PC-3 (cell line): ENCODE measurements around the gene NPBWR2. TPM values are rescaled to one million over a fixed set of nuclear protein-coding genes. Genes with fewer than 3 reads are reported as not detected.

Experiments
- ATAC-seq: fragments of 200-7000 bp; cut with Tn5 transposase; 2 replicates; pipeline ENCODE4 v1.9.1; 2020; ENCODE audit warnings: mild to moderate bottlenecking, moderate library complexity
- BruUV-seq: library from RNA; stranded (reverse); fragments of 400-500 nt; replicated peaks from 2 replicates; lab custom pipeline; 2021; lab: Mats Ljungman, UMichigan
- CTCF ChIA-PET: fragments of 300-600 bp; sonication (Branson Sonifier 250); formaldehyde crosslinking; loops from one replicate; lab custom pipeline; 2022; ENCODE audit warnings: antibody characterized with exemption; lab: Charles Lee
- POLR2A ChIA-PET: fragments of 300-600 bp; sonication (Branson Sonifier 250); formaldehyde crosslinking; loops from one replicate; lab custom pipeline; 2022; ENCODE audit warnings: antibody characterized with exemption; ENCODE audit not compliant: unreplicated experiment; lab: Charles Lee
- DNase-seq: peaks from one replicate; pipeline ENCODE4 v3.0.0-alpha.2; 2015
- H2AFZ ChIP-seq: fragments of 300-600 bp; sonication (generic); 2 replicates; pipeline ENCODE4 v1.6.0; 2016; ENCODE audit warnings: antibody characterized with exemption, low read length
- H3F3A ChIP-seq: fragments of 300-600 bp; sonication (generic); one replicate; pipeline ENCODE4 v1.6.0; 2017; ENCODE audit warnings: antibody characterized with exemption, low read length, control low read depth, mild to moderate bottlenecking; ENCODE audit not compliant: unreplicated experiment
- H3K27ac ChIP-seq: fragments of 300-600 bp; sonication (generic); 2 replicates; pipeline ENCODE4 v1.5.1; 2016; ENCODE audit warnings: mild to moderate bottlenecking, low read length
- H3K27me3 ChIP-seq: fragments of 300-600 bp; sonication (generic); 2 replicates; pipeline ENCODE4 v1.6.1; 2016; ENCODE audit warnings: low read length, mixed read lengths
- H3K36me3 ChIP-seq: fragments of 300-600 bp; sonication (generic); 2 replicates; pipeline ENCODE4 v1.6.1; 2016; ENCODE audit warnings: low read depth, mixed run types, low read length, mixed read lengths
- H3K4me1 ChIP-seq: fragments of 300-600 bp; sonication (generic); 2 replicates; pipeline ENCODE4 v1.5.1; 2016; ENCODE audit warnings: low read length; ENCODE audit not compliant: insufficient read depth
- H3K4me2 ChIP-seq: fragments of 300-600 bp; sonication (generic); 2 replicates; pipeline ENCODE4 v1.6.0; 2016; ENCODE audit warnings: low read length
- H3K4me3 ChIP-seq: fragments of 300-600 bp; sonication (generic); 2 replicates; pipeline ENCODE4 v1.5.1; 2016; ENCODE audit warnings: mild to moderate bottlenecking, low read length, mixed read lengths
- H3K79me2 ChIP-seq: fragments of 300-600 bp; sonication (generic); 2 replicates; pipeline ENCODE4 v1.6.1; 2017; ENCODE audit warnings: low read length, mixed read lengths
- H3K9ac ChIP-seq: fragments of 300-600 bp; sonication (generic); 2 replicates; pipeline ENCODE4 v1.6.0; 2016; ENCODE audit warnings: mild to moderate bottlenecking, low read length
- H3K9me2 ChIP-seq: fragments of 300-600 bp; sonication (generic); replicated peaks from 2 replicates; pipeline ENCODE4 v1.6.1; 2016; ENCODE audit warnings: mixed run types, low read length, mixed read lengths
- H3K9me3 ChIP-seq: fragments of 300-600 bp; sonication (generic); 2 replicates; pipeline ENCODE4 v1.6.1; 2016; ENCODE audit warnings: low read length, mixed read lengths
- H4K20me1 ChIP-seq: fragments of 300-600 bp; sonication (generic); 2 replicates; pipeline ENCODE4 v1.6.1; 2016; ENCODE audit warnings: low read length, mixed read lengths
- EZH2 ChIP-seq: fragments of 300-600 bp; sonication (generic); IDR thresholded peaks from one replicate; pipeline ENCODE4 v1.6.1; 2017; ENCODE audit warnings: antibody characterized with exemption, mild to moderate bottlenecking, low read length; ENCODE audit not compliant: unreplicated experiment
- EZH2phosphoT487 ChIP-seq: fragments of 300-600 bp; sonication (generic); IDR thresholded peaks from 2 replicates; pipeline ENCODE4 v1.6.1; 2018; ENCODE audit warnings: mild to moderate bottlenecking, antibody characterized with exemption, low read length, borderline replicate concordance
- intact Hi-C: fragments of 100-400 bp; cut with micrococcal nuclease; formaldehyde crosslinking; loops from 2 replicates; pipeline ENCODE4 v1.9.0; 2023
- total RNA-seq: library from RNA; depleted of rRNA; stranded (reverse); fragments of >200 nt; gene quantifications from 2 replicates; pipeline ENCODE4 v1.2.3, GENCODE V29; 2014
- TF ChIP-seq, protein P1 (sequence below): fragments of 300-600 bp; sonication (generic); conservative IDR thresholded peaks from 2 replicates; pipeline ENCODE4 v1.5.1; 2017; ENCODE audit warnings: antibody characterized with exemption, low read depth, mild to moderate bottlenecking, low read length

Gene NPBWR2
- total RNA-seq, 1 experiment from 2014 or later: not detected

DNA sequence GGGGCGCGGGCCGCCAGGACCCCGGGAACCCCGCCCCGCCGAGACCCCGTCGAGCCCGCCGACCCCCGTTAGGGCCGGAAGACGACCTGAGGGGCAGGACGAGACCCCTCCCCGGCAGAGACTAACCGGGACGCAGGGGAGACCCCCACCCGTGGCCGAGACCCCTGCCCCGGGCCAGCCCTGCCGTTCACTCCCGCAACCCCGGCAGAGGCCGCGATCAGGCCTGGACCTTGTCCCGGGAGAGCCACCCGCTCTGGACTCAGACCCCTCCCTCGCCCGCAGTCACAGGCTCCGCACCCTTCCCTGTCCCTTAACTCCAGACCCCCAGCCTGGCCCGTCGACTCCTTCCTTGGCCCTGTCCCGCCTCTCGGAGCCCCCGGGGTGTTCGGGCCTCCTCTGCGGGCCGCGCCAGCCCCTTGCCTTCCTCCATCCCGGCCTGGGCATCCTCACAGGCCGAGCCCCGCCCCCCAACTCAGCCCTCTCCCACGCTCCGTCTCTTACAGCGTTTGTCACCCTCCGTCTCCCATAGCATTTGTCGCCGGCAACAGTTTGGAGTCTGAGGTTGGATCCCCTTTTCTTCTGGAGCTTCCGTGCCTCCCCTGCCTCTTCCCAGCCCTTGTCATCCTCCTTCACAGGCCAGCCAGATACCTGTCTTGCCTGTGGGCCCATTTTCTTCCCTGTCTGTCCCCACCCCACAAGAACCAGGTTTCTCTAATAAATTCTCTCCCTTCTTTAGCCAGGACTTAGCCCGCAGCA, 43.8 kb downstream of the NPBWR2 start:
- Histone ChIP-seq H3K4me1 (peaks cover 38% of the 10 kb centered on the region), H3K27ac (peak overlapping the region; percentile 73), H3K9ac (peak overlapping the region; percentile 84), H3K9me3 (no peaks in the 10 kb centered on the region), H4K20me1 (no peaks in the 10 kb centered on the region), H3K4me3 (peak overlapping the region; percentile 79), H3K79me2 (peaks cover 10% of the 10 kb centered on the region), H3F3A (no peaks in the 10 kb centered on the region), H3K4me2 (peak overlapping the region; percentile 95), H3K36me3 (no peaks in the 10 kb centered on the region), H2AFZ (peak overlapping the region; percentile 67), H3K27me3 (no peaks in the 10 kb centered on the region), H3K9me2 (no peaks in the 10 kb centered on the region)
- intact Hi-C loops: loop anchor here (1.0 to 2.0 kb wide), 2 partner anchors 25 to 82 kb away; partner anchors contain the start of gene PRPF6
- ATAC-seq: peak; percentile 21
- POLR2A ChIA-PET: interaction anchor here (0.6 to 0.8 kb wide), 4 partner anchors 25 to 86 kb away, joined by 3 to 6 read pairs (median 3); no protein-coding TSS in a partner anchor
- DNase-seq: no peak
- CTCF ChIA-PET: interaction anchor here (1.0 kb wide), 1 partner anchor 25 kb away, joined by 8 read pairs; no protein-coding TSS in a partner anchor
- TF ChIP-seq EZH2phosphoT487: no peak
- TF ChIP-seq, protein P1, sequence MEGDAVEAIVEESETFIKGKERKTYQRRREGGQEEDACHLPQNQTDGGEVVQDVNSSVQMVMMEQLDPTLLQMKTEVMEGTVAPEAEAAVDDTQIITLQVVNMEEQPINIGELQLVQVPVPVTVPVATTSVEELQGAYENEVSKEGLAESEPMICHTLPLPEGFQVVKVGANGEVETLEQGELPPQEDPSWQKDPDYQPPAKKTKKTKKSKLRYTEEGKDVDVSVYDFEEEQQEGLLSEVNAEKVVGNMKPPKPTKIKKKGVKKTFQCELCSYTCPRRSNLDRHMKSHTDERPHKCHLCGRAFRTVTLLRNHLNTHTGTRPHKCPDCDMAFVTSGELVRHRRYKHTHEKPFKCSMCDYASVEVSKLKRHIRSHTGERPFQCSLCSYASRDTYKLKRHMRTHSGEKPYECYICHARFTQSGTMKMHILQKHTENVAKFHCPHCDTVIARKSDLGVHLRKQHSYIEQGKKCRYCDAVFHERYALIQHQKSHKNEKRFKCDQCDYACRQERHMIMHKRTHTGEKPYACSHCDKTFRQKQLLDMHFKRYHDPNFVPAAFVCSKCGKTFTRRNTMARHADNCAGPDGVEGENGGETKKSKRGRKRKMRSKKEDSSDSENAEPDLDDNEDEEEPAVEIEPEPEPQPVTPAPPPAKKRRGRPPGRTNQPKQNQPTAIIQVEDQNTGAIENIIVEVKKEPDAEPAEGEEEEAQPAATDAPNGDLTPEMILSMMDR: no peak
- no peak for TF ChIP-seq EZH2
- BruUV-seq: TSS peak; percentile 57

DNA sequence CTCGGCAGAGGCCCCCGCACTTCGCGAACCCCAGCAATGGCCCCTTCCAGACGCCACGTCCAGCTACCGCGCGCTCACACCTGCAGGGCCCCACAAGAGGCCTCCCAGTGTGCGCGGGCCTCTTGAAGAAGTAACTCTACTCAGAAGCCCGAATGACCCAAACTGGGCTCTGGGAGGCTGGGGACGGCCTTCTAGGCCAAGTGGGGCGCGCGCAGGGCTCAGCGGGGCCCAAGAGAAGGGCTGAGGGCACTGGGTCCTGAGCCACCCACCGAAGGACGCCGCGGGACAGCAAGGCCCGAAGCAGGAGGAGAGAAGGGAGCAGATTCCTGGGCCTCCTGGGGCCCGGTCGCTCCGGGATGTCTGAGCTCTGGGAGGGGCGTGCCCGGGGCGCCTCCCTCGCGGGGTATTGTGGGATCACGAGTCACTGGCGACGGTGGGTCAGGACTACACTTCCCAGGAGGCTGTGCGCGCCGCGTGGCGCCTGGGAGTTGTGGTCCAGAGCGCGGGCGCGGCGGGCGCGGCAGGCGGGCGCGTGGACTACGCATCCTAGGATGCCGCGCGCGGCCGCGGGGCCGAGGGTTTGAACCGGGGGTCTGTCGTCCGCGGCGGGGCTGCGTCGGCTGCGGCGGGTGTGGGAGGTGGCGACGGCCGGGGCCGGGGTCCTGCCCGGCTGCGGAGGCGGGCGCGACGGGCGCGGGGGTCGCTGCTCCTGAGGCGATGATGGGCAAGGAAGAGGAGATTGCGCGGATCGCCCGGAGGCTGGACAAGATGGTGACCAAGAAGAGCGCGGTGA, 44.6 kb downstream of the NPBWR2 start, which contains the start of gene TCEA2:
TSS of gene TCEA2 (plus strand) at position 603 of the 793 bp plus-strand sequence. CDS start at position 718, 115 bp downstream.
- TSS peak; percentile 94 for BruUV-seq

More for the DNA sequence above, 44.6 kb downstream of the NPBWR2 start, which contains the start of gene TCEA2:
- Histone ChIP-seq H3K9ac (peak within 1 kb of the TSS; percentile 84), H3K79me2 (peaks cover 10% of the 10 kb centered on the region), H3K27me3 (no peaks in the 10 kb centered on the region), H3K9me3 (no peaks in the 10 kb centered on the region), H3K36me3 (no peaks in the 10 kb centered on the region), H3K27ac (peak within 1 kb of the TSS; percentile 73), H3K9me2 (no peaks in the 10 kb centered on the region), H3K4me3 (peak within 1 kb of the TSS; percentile 79), H3K4me2 (peak within 1 kb of the TSS; percentile 95), H3F3A (no peaks in the 10 kb centered on the region), H3K4me1 (peaks cover 46% of the 10 kb centered on the region), H4K20me1 (no peaks in the 10 kb centered on the region), H2AFZ (peak within 1 kb of the TSS; percentile 67)
- intact Hi-C loops: loop anchor here (1.0 to 2.0 kb wide), 2 partner anchors 24 to 81 kb away; partner anchors contain the start of gene PRPF6
- ChIA-PET POLR2A (interaction anchor here (0.6 to 0.8 kb wide), 4 partner anchors 24 to 86 kb away, joined by 3 to 6 read pairs (median 3); no protein-coding TSS in a partner anchor), CTCF (interaction anchor here (0.6 to 1.0 kb wide), 3 partner anchors 12 to 518 kb away, joined by 3 to 8 read pairs (median 5); no protein-coding TSS in a partner anchor)
- DNase-seq: peak; percentile 96
- no peak for TF ChIP-seq EZH2phosphoT487
- TF ChIP-seq, protein P1: no peak
- TF ChIP-seq EZH2: no peak
- ATAC-seq: peak; percentile 86
